ENCODE measurements around the gene GMDS. TPM values are rescaled to one million over a fixed set of nuclear protein-coding genes. Genes with fewer than 3 reads are reported as not detected.

GMDS gene
- total and polyA plus RNA-seq, 2 of the 4 experiments (the other 2 are of a cell fraction), result 7.3 to 21.9 TPM

DNA sequence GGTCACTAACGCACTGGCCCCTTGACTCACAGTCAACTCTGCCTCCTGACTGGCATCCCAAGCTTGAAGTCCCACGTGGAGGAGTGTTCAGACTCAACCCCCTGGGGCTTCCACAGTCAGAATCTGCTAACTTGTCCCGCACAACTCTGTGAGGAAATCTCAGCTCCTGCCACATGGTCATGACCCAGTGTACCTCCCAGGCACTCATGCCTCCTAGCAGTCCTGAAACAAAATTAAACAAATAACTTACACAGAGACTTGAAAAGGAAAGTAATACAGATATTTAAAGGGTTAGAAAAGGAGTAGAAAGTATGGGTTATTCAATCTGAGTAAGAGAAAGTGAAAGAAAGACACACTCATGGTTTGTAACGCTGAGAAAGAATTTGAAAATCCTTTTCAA lies 134.9 kb downstream of the GMDS start:
- no peak overlapping the region for H3K18ac ChIP-seq (ENCODE audit: low read depth, low read length)
- H4K20me1 ChIP-seq (ENCODE audit: insufficient read depth, low read length), result no peaks in the 10 kb centered on the region
- DNase-seq (peak; percentile 6), ATAC-seq (ENCODE audit: low read depth) (peak; percentile 24; the same call in 1 of the 2 replicates)
- no CpG with 5 or more reads among the region's 4 CpGs for WGBS, 2 experiments (ENCODE audit: extremely low coverage in 2 of 2, insufficient read length in 1 of 2)
- H3K4me2 ChIP-seq (ENCODE audit: low read depth, low read length), result peak overlapping the region; percentile 68
- H4K5ac ChIP-seq (ENCODE audit: low read depth, low read length), result no peak overlapping the region
- H2BK5ac ChIP-seq (ENCODE audit: low read depth, low read length, poor library complexity, severe bottlenecking), result no peak overlapping the region
- ChIA-PET POLR2A (ENCODE audit: unreplicated experiment) (no interaction called here), CTCF (no interaction called here)
- BruUV-seq (replicated peaks), result no TSS peak
- H2AK5ac ChIP-seq (ENCODE audit: low read depth, low read length), result peak overlapping the region; percentile 56
- in situ Hi-C loops (cut with MboI; ENCODE audit: low sequenced_read_pairs), result loop anchor here (25.0 kb wide), 1 partner anchor 527 kb away; no protein-coding TSS in a partner anchor
- dilution Hi-C loops (cut with HindIII; ENCODE audit: low sequenced_read_pairs, unreplicated experiment), result no loop called here
- 0 out of 2 replicates have a peak, but pooled peaks cover 1% of the 10 kb centered on the region for H3K36me3 ChIP-seq (ENCODE audit: control insufficient read depth, insufficient read depth, low read length)
- H3K23ac ChIP-seq (ENCODE audit: low read depth, low read length), result peak overlapping the region; percentile 16; the same call in 1 of the 2 replicates
- 0 out of 2 replicates have a peak overlapping the region, but pooled peaks have one; percentile 44 for H3K14ac ChIP-seq (replicated peaks; ENCODE audit: low read depth, low read length)
- H3K4ac ChIP-seq (ENCODE audit: low read depth, low read length), result no peak overlapping the region; the same call in 1 of the 2 replicates
- H2AK9ac ChIP-seq (replicated peaks; ENCODE audit: low read depth, low read length, poor library complexity), result no peak overlapping the region
- peak overlapping the region; percentile 57 for H2AFZ ChIP-seq (replicated peaks; ENCODE audit: low read length, poor library complexity)
- H3K56ac ChIP-seq (ENCODE audit: extremely low read depth, insufficient read depth, low read length), result no peak overlapping the region; the same call in 1 of the 2 replicates
- no peaks in the 10 kb centered on the region for H3K9me3 ChIP-seq (ENCODE audit: control insufficient read depth, insufficient read depth, low read length)
- no peak overlapping the region for H4K91ac ChIP-seq (ENCODE audit: insufficient read depth, low read depth, low read length)
- peaks cover 3% of the 10 kb centered on the region; the same call in 1 of the 2 replicates for H3K9me1 ChIP-seq (ENCODE audit: insufficient read depth, low read length)
- no peaks in the 10 kb centered on the region for H3K79me1 ChIP-seq (ENCODE audit: low read depth in 1 of 2, low read length in 2 of 2)
- H3K27ac ChIP-seq (ENCODE audit: insufficient read depth, low read length), result no peak overlapping the region
- H3K27me3 ChIP-seq (ENCODE audit: control insufficient read depth, insufficient read depth, low read length), result no peaks in the 10 kb centered on the region
- intact Hi-C loops (cut with micrococcal nuclease), result no loop called here
- no peak overlapping the region for H2BK120ac ChIP-seq (ENCODE audit: low read depth, low read length)
- no peak overlapping the region for H3K9ac ChIP-seq (ENCODE audit: low read depth, low read length)
- H3K4me3 ChIP-seq (ENCODE audit: insufficient read depth, low read depth, low read length), result no peak overlapping the region
- no peak overlapping the region for H2BK15ac ChIP-seq (ENCODE audit: low read depth, low read length)
- TF ChIP-seq RAD21 (IDR thresholded peaks at IDR 0.05; ENCODE audit: low read length), result no peak
- no peak for TF ChIP-seq SMC3 (IDR thresholded peaks at IDR 0.05; ENCODE audit: low read depth, low read length)
- no peak for TF ChIP-seq MAFK (IDR thresholded peaks at IDR 0.05; ENCODE audit: low read depth, low read length)
- TF ChIP-seq MAZ (IDR thresholded peaks at IDR 0.05; ENCODE audit: borderline replicate concordance, low read depth, low read length), result no peak
- TF ChIP-seq RFX5 (IDR thresholded peaks at IDR 0.05; ENCODE audit: low read depth, low read length), result no peak
- no peak for TF ChIP-seq RCOR1 (IDR thresholded peaks at IDR 0.05; ENCODE audit: insufficient replicate concordance, low read length)
- no peak for TF ChIP-seq POLR2A (IDR thresholded peaks at IDR 0.05; ENCODE audit: low read depth, low read length)
- no peak for TF ChIP-seq CEBPB (IDR thresholded peaks at IDR 0.05; ENCODE audit: low read depth, low read length)
- no peak for TF ChIP-seq FOS (IDR thresholded peaks at IDR 0.05; ENCODE audit: low read depth, low read length)
- TF ChIP-seq, protein P1, sequence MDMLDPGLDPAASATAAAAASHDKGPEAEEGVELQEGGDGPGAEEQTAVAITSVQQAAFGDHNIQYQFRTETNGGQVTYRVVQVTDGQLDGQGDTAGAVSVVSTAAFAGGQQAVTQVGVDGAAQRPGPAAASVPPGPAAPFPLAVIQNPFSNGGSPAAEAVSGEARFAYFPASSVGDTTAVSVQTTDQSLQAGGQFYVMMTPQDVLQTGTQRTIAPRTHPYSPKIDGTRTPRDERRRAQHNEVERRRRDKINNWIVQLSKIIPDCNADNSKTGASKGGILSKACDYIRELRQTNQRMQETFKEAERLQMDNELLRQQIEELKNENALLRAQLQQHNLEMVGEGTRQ (IDR thresholded peaks at IDR 0.05; ENCODE audit: low read depth, low read length), result no peak
- TF ChIP-seq MXI1 (IDR thresholded peaks at IDR 0.05; ENCODE audit: borderline replicate concordance, low read depth, low read length), result no peak
- TF ChIP-seq, protein P2, sequence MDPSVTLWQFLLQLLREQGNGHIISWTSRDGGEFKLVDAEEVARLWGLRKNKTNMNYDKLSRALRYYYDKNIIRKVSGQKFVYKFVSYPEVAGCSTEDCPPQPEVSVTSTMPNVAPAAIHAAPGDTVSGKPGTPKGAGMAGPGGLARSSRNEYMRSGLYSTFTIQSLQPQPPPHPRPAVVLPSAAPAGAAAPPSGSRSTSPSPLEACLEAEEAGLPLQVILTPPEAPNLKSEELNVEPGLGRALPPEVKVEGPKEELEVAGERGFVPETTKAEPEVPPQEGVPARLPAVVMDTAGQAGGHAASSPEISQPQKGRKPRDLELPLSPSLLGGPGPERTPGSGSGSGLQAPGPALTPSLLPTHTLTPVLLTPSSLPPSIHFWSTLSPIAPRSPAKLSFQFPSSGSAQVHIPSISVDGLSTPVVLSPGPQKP (IDR thresholded peaks at IDR 0.05; ENCODE audit: borderline replicate concordance, low read depth, low read length), result no peak
- TF ChIP-seq BHLHE40 (IDR thresholded peaks at IDR 0.05; ENCODE audit: low read depth, low read length), result no peak
- TF ChIP-seq, protein P3, sequence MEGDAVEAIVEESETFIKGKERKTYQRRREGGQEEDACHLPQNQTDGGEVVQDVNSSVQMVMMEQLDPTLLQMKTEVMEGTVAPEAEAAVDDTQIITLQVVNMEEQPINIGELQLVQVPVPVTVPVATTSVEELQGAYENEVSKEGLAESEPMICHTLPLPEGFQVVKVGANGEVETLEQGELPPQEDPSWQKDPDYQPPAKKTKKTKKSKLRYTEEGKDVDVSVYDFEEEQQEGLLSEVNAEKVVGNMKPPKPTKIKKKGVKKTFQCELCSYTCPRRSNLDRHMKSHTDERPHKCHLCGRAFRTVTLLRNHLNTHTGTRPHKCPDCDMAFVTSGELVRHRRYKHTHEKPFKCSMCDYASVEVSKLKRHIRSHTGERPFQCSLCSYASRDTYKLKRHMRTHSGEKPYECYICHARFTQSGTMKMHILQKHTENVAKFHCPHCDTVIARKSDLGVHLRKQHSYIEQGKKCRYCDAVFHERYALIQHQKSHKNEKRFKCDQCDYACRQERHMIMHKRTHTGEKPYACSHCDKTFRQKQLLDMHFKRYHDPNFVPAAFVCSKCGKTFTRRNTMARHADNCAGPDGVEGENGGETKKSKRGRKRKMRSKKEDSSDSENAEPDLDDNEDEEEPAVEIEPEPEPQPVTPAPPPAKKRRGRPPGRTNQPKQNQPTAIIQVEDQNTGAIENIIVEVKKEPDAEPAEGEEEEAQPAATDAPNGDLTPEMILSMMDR (conservative IDR thresholded peaks at IDR 0.05; ENCODE audit: low read depth, low read length), result no peak
- TF ChIP-seq CHD1 (IDR thresholded peaks at IDR 0.05; ENCODE audit: low read depth, low read length), result no peak
- TF ChIP-seq NFE2L2 (IDR thresholded peaks at IDR 0.05; ENCODE audit: low read depth, low read length), result no peak
- peaks cover 1% of the 10 kb centered on the region; the same call in 1 of the 2 replicates for H3K4me1 ChIP-seq (ENCODE audit: control insufficient read depth, insufficient read depth, low read length)
- peak overlapping the region in 1 of 2 experiments; percentile 43; a peak in 1 of 4 replicates for H4K8ac ChIP-seq (ENCODE audit: low read depth in 2 of 2, low read length in 2 of 2)
- H2BK20ac ChIP-seq (ENCODE audit: low read depth, low read length), result no peak overlapping the region
